MM.1S (cell line): ENCODE results near the gene EMX2.

ENCODE experiments used
- CTCF ChIP-seq: fragments of 300-600 bp; sonication (generic); IDR thresholded peaks from 2 replicates; pipeline ENCODE4 v1.5.1; 2016; ENCODE audit warnings: antibody characterized with exemption, low read length, mixed read lengths
- EZH2phosphoT487 ChIP-seq: fragments of 300-600 bp; sonication (generic); IDR thresholded peaks from 2 replicates; pipeline ENCODE4 v1.6.1; 2018; ENCODE audit warnings: antibody characterized with exemption, low read length

GRCh38 chr10:117597216-117597615 lies 54.7 kb downstream of the EMX2 start:
- no peak for TF ChIP-seq CTCF
- no peak for TF ChIP-seq EZH2phosphoT487
